Adrenal gland (tissue), 5 donors: ENCODE data around the gene SLC38A8.

Source experiments
- POLR2A ChIP-seq, 2 donors: fragments of 450-650 bp; IDR thresholded peaks; one replicate each; pipeline ENCODE4 v1.6.1; 2017; ENCODE audit warnings: antibody characterized with exemption in 2 of 2, mild to moderate bottlenecking in 2 of 2, moderate library complexity in 1 of 2
- TF ChIP-seq, protein P1 (sequence below), 6 experiments: fragments of 450-650 bp in 4 of 6; fragments of 200-600 bp in 2 of 6; sonication (generic) in 1 of 6; IDR thresholded peaks; 1 replicate in 5 of 6; 2 replicates in 1 of 6; pipeline versions ENCODE4 v1.5.1 to v1.8.0; 2016 to 2021; ENCODE audit warnings: antibody characterized with exemption in 6 of 6, mild to moderate bottlenecking in 2 of 6, moderate library complexity in 1 of 6
- donor health status: DM: no; HTN: no; CAD: no.

DNA sequence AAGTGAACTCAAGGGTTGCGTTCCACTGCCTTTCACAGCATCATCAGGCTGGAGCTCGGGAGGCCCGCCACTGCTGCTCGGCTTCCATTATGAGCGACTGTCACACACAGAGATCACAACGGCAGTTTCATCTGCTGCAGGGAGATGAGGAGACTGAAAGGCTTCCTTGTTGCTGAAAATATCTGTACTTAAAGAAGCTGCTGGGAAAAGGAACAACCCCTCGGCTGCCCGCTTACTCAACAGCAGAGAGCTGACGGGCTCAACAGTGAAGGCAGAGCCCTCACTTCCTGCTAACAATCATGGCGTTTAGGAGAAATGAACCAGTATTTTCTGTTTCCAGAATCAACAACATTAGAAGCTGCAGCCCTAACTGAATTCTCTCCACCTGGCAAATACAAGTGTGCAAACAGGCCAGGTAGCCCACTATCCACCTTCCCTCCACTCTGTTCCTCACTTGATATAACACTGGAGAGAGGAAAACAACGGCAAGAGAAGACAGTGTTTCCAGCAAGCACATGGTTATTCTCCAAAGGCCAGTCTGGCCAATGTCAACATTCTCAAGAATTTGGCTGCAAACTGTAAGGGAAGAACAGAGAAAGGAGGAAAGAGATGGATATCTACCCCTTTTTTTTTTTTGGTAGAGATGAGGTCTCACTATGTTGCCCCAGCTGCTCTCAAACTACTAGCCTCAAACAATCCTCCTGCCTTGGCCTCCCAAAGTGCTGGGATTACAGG, 40.4 kb upstream of the SLC38A8 start:
- TF ChIP-seq, protein P1, sequence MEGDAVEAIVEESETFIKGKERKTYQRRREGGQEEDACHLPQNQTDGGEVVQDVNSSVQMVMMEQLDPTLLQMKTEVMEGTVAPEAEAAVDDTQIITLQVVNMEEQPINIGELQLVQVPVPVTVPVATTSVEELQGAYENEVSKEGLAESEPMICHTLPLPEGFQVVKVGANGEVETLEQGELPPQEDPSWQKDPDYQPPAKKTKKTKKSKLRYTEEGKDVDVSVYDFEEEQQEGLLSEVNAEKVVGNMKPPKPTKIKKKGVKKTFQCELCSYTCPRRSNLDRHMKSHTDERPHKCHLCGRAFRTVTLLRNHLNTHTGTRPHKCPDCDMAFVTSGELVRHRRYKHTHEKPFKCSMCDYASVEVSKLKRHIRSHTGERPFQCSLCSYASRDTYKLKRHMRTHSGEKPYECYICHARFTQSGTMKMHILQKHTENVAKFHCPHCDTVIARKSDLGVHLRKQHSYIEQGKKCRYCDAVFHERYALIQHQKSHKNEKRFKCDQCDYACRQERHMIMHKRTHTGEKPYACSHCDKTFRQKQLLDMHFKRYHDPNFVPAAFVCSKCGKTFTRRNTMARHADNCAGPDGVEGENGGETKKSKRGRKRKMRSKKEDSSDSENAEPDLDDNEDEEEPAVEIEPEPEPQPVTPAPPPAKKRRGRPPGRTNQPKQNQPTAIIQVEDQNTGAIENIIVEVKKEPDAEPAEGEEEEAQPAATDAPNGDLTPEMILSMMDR (IDR thresholded peaks at IDR 0.05) = no peak
- TF ChIP-seq POLR2A (IDR thresholded peaks at IDR 0.05) = no peak
